RWPE2 (cell line): ENCODE measurements around the gene ZHX3.
A peak's percentile ranks its signal among the peaks of the same experiment; 100 is the strongest.

Experiments
- ATAC-seq: fragments of 200-7000 bp; cut with Tn5 transposase; 3 replicates; pipeline ENCODE4 v1.9.1; 2021; ENCODE audit warnings: low read depth
- DNase-seq: peaks from one replicate; pipeline ENCODE4 v3.0.0-alpha.2; 2020; ENCODE audit warnings: low spot score
- H3K27ac ChIP-seq: fragments of 450-650 bp; 2 replicates; pipeline ENCODE4 v1.5.1; 2017; ENCODE audit warnings: mild to moderate bottlenecking; ENCODE audit not compliant: poor library complexity, severe bottlenecking
- H3K27me3 ChIP-seq: fragments of 250-450 bp; sonication (Bioruptor Pico); 2 replicates; pipeline ENCODE4 v1.5.1; 2021; ENCODE audit warnings: mild to moderate bottlenecking, moderate library complexity; ENCODE audit not compliant: insufficient read depth, poor library complexity, severe bottlenecking
- H3K36me3 ChIP-seq: fragments of 250-450 bp; sonication (Bioruptor Pico); 2 replicates; pipeline ENCODE4 v1.5.1; 2020; ENCODE audit warnings: low read depth, mild to moderate bottlenecking, moderate library complexity
- H3K4me1 ChIP-seq: fragments of 250-450 bp; sonication (Bioruptor Pico); 2 replicates; pipeline ENCODE4 v1.5.1; 2021; ENCODE audit warnings: mild to moderate bottlenecking, moderate library complexity; ENCODE audit not compliant: insufficient read depth, poor library complexity, severe bottlenecking
- H3K4me3 ChIP-seq: fragments of 250-450 bp; sonication (Bioruptor Pico); 2 replicates; pipeline ENCODE4 v1.5.1; 2021; ENCODE audit warnings: mild to moderate bottlenecking, moderate library complexity; ENCODE audit not compliant: severe bottlenecking
- H3K9me3 ChIP-seq: fragments of 250-450 bp; sonication (Bioruptor Pico); 2 replicates; pipeline ENCODE4 v1.5.1; 2021; ENCODE audit warnings: mild to moderate bottlenecking, moderate library complexity; ENCODE audit not compliant: severe bottlenecking
- TF ChIP-seq, protein P1 (sequence below): fragments of 450-650 bp; IDR thresholded peaks from one replicate; pipeline ENCODE4 v1.5.1; 2017; ENCODE audit warnings: mild to moderate bottlenecking, moderate library complexity; ENCODE audit not compliant: poor library complexity, severe bottlenecking

Gene ZHX3

DNA sequence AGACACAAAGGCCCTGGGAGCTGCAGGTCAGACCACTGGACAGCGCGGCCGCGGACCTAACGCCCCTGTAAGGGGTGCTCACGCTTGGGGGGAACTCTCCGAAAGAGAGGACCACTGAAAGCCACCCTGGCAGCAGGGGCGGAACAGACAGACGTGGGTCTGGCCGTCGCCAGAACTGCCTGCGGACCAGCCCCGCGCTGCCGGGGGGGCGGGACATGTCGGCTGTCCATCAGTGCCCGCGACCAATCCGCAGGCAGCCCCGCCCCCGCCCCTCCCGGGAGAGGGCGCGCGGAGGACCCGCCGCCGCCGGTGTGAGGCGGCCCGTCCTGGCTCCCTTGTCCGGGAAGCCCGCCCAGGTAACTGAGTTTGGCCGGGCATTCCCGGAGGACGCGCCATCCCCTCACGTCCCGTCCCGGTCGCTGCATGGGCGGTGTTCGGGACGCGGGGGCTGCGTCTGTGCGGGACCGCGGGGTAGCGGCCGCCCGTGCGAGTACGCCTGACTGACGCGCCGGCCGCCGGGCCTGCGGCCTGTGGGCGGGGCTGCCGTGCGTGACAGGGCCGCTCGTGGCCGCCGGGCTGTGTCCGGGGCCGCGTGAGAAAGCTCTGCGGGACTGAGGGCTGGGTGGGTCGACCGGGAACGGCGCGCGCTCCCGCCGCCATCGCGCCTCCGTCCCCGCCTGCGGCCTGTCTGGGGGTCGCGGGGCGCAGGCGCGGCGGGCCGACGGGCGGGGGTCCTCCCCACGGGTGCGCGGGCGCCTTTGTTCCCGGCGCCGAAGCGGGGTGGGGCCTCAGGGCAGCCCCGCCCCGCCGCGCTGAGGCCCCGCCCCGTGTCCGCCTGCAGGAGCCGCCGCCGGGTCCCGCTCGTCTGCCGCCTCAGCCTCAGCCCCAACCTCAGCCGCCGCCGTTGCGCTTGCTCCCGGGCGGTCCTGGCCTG, 180.6 kb downstream of the ZHX3 start, which contains the start of gene PLCG1:
PLCG1 (plus strand) TSS at position 864 of the 934 bp plus-strand sequence. CDS start 99 bp downstream, outside the sequence.
- Histone ChIP-seq H3K36me3 (peaks cover 17% of the 10 kb centered on the region), H3K4me1 (peaks cover 18% of the 10 kb centered on the region), H3K27ac (peak within 1 kb of the TSS; percentile 67), H3K27me3 (no peaks in the 10 kb centered on the region), H3K4me3 (peak within 1 kb of the TSS; percentile 83), H3K9me3 (no peaks in the 10 kb centered on the region)
- TF ChIP-seq, protein P1, sequence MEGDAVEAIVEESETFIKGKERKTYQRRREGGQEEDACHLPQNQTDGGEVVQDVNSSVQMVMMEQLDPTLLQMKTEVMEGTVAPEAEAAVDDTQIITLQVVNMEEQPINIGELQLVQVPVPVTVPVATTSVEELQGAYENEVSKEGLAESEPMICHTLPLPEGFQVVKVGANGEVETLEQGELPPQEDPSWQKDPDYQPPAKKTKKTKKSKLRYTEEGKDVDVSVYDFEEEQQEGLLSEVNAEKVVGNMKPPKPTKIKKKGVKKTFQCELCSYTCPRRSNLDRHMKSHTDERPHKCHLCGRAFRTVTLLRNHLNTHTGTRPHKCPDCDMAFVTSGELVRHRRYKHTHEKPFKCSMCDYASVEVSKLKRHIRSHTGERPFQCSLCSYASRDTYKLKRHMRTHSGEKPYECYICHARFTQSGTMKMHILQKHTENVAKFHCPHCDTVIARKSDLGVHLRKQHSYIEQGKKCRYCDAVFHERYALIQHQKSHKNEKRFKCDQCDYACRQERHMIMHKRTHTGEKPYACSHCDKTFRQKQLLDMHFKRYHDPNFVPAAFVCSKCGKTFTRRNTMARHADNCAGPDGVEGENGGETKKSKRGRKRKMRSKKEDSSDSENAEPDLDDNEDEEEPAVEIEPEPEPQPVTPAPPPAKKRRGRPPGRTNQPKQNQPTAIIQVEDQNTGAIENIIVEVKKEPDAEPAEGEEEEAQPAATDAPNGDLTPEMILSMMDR, result peak; percentile 12
- ATAC-seq, result peak; percentile 68
- peak; percentile 97 for DNase-seq

DNA sequence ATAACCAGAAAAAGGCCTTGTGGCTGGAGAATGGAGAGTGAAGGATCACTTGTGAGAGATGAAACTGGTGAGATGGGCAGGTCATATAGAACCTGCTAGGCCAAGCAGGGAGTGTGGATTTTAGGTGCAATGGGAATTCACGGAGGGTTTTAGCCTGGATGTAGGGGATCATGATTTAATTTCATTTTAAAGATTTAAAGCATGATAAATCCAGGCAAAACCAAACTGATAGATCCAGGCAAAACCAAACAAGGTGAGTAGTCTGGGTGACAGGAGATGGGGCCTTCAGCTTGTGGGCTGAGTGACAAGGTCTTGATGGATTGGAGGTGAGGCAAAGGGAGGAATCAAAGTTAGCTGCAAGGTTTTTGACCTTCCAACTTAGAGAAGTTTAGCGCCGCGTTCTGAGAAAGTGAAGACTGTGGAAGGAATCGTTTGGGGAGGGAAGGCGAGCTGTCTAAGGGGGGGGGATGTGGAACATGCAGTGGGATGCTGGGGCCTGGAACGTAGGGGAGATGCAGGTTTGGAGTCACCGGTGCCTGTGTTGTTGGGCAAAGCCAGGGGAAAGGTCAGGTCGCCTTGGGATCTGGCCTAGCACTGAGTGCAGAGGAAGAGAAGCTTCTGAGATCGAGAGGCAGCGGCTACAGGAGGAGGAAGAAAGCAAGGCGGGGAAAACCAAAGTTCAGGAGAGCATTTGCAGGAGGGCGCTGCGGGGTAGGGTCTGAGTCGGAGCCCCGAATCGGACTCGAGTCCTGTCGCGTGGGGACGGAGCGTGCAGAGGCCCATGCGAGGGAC, 181.4 kb downstream of the ZHX3 start:
- Histone ChIP-seq H3K36me3 (peaks cover 13% of the 10 kb centered on the region), H3K4me3 (peak overlapping the region; percentile 83), H3K4me1 (peaks cover 18% of the 10 kb centered on the region), H3K9me3 (no peaks in the 10 kb centered on the region), H3K27ac (peak overlapping the region; percentile 67), H3K27me3 (no peaks in the 10 kb centered on the region)
- no peak for ATAC-seq
- TF ChIP-seq, protein P1, result no peak
- peak; percentile 90 for DNase-seq

DNA sequence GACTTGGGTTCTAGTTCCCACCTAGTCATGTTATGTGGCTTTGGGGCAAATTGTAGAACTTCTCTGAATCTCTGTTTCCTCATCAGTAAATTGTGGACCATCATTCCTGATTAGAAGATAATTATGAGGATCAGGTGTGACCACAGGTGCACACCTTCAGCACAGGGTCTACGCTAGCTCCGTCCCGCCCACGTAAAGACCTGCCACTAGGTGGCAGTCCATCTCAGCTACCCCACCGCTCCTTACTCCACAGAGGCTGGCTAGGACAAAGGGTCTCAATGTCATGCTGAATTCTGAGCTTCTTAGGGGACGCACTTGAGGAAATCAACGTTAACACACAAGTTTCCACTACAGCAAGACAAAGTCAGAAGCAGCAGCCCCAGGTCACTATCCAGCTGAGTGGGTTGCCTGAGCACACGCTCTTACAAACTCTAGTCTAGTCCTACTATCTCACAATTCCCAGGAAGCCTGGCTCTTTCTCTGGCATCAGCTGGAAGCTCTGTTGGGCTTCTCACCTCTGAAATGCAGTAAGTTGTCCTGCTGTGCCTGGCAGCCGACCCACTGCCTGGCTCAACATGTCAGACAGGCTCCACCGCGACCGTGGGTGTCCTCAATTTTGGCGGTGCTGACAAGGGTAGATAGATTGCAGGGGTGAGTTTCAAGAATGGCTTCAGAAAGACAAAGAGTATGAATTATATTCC, 182.2 kb downstream of the ZHX3 start:
- Histone ChIP-seq H3K27me3 (no peaks in the 10 kb centered on the region), H3K36me3 (peaks cover 8% of the 10 kb centered on the region), H3K4me1 (peaks cover 18% of the 10 kb centered on the region), H3K4me3 (no peak overlapping the region), H3K9me3 (no peaks in the 10 kb centered on the region), H3K27ac (peak overlapping the region; percentile 57)
- peak; percentile 81 for DNase-seq
- peak; percentile 9; the same call in 1 of the 3 replicates for ATAC-seq
- TF ChIP-seq, protein P1, result peak; percentile 100

DNA sequence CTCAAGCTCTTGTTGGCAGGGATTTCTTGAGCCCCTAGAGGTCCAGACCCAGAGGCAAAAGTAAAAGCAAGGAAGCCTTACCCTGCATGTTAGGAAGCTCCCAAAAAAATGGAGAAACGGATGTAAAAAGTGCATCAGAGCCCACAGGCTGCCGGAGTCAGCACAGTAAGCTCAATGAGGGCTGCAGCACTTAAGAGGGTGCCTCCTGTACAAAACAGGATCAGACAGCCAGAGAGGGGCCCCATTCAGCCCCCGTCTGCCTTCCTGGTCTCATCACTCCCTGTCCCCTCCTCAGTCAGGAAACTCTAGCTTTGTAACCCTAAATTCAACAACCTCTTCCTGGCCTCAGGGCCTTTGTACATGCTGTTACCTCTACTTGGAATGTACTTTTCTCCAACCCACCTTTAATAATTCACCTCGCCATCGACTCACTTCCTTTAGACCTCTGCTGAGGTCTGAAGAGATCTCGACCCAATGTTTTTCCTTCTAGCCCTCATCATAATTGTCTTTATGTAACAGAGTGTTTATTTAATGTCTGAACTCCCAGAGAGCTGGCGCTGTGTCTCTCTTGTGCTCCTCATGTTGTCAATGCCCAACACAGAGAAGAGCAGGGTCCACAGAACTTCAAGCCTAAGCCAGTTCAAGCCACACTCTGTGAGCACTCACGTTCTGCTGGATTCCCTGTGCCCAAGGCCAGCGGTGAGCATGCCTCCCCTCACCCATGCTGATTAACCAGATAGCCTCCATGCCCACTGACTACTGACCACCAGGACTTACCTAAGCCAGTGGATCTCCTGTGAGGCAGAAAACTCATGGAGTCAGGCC, 183.0 kb downstream of the ZHX3 start:
- Histone ChIP-seq H3K27ac (peak overlapping the region; percentile 57), H3K36me3 (peaks cover 5% of the 10 kb centered on the region), H3K4me3 (no peak overlapping the region), H3K27me3 (no peaks in the 10 kb centered on the region), H3K4me1 (peaks cover 15% of the 10 kb centered on the region), H3K9me3 (no peaks in the 10 kb centered on the region)
- no peak for ATAC-seq
- TF ChIP-seq, protein P1, result no peak
- peak; percentile 70 for DNase-seq
